Activated gamma-delta T cell treated with Interleukin-2 at 50 U/mL for 16 hours (primary cell): ENCODE measurements around the gene RARRES1.
"Not testable (repeated sequence)": the region's sequence is repeated elsewhere in the genome, so short reads cannot be mapped to it uniquely, and the experiment has no call there.

Experiments used
- DNase-seq: peaks from one replicate; pipeline ENCODE4 v3.0.0-alpha.2; 2020

RARRES1 gene

DNA sequence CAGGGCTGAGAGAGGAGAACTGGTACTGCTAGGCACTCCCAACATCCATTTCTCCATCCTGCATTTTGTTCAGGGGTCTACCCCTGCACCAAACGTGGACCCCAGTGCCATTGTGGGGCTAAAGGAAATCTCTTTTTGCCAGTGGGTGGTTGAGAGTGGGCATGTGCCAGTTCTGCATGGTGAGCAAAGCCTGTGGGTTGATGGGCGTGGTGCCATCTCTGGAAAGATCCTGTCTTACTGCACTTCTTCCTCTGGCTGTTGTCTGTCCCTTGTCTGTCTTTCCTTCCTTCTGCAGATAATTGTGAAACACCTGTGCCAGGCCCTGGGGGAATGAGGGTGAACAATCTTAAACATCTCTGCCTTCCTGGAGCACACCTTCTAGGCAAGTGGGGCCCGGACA, 1.4 kb upstream of the RARRES1 start:
- DNase-seq = no peak

DNA sequence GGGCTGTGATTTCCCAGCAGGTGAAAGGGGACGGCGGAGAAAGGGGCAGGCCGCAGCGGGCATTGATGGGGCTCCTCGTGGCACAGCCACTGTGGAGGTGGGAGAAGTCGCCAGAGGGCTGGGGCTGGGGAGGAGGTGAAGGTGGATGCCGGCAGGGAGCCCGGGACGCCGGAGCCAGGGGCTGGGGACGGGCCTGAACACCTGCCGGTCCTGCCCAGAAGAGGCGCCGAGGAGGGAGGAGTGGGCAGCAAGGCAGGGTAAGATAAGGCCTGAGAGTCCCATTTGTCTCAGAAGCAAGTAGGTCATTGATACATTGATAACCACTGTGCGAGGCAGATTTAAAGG, 571 bp upstream of the RARRES1 start:
- no peak for DNase-seq

DNA sequence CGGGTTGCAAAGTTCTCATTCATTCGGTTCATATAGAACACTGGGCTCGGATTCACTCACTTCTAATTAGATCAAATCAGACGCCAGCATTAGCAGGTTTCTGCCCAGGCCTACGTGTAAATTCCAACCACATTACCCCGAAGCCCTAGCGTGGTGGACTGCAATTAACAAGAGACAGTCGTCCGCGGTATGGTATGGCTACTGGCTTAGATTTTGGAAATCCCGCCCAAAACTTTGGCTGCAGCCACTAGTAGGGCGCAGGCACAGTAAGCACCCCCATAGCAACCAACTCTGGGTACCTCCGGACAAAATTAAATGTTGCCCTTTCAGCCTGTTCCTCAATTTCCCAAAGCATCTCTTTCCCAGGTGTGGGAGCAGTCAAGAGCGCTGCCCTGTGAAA, 771 bp downstream of the RARRES1 start:
- DNase-seq = no peak

DNA sequence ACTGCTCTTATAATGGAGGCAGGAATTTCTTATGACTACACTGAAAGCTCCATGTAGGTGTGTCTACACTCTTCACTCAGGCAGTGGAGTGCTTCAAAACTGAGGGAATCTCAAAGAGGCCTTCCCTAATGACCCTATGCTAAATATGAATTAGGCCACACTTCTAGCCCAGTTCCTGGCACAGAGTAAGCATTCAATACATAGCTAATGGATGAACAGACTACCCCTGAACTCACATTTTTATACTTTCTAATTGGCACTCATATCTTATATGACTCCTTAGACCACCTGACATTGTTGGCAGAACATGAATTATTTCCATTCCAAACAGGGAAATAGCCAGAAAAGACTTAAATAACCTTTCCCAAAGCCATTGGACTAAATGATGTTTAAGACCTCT, 3.4 kb downstream of the RARRES1 start:
- no peak for DNase-seq

DNA sequence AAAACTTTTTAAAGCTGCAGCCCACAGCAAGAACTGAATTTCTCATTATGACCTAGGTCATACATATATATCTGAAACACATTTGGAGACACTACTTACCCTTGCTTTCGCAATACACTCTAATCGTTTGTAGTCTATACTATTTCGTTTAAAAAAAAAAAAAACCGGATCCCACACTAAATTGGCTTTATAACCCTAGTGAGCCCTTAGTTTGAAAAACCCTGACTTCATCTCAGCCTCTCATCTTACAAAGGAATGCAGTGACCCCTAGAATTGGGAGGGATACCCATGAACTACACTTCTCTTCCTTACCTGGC, 4.2 kb downstream of the RARRES1 start:
- no peak for DNase-seq

DNA sequence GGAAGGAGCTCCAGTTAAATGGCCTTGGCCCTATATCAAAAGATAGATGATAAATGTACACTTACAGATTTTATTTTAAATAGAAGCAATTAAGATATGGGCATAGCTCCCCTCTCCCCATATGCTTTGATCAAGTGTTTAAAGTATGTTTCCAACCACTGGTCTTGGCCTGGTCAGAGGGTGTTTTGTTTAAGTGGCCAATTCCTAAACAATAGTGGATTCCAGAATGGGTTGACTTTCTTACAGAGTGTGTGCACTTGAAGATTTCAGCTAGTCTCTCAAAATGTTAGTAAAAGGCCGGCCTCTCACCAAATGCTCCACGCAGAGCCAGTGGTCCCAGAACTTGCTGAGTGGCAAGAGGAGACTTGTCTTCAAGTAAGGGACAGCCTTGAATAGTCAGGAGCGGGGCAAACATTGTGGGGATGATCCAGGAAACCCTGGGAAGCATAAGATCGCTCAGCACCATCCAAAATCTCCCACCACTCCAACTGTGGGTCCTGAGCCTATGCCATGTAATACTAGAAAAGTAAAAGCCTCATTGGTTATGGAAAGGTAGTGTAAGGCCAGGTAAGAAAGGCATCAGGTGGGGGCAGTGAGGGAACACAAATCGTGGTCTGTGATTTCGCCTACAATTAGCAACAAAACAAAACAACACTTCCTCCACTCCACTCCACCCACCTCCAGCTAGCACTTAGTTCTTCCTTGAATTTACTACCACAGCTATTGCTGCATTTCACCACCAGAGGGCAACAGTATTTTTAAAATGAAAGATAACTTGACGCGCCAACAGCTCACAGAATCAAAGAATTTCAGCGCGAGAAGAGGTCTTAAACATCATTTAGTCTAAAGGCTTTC, 4.8 kb downstream of the RARRES1 start:
- DNase-seq = peak; percentile 39

DNA sequence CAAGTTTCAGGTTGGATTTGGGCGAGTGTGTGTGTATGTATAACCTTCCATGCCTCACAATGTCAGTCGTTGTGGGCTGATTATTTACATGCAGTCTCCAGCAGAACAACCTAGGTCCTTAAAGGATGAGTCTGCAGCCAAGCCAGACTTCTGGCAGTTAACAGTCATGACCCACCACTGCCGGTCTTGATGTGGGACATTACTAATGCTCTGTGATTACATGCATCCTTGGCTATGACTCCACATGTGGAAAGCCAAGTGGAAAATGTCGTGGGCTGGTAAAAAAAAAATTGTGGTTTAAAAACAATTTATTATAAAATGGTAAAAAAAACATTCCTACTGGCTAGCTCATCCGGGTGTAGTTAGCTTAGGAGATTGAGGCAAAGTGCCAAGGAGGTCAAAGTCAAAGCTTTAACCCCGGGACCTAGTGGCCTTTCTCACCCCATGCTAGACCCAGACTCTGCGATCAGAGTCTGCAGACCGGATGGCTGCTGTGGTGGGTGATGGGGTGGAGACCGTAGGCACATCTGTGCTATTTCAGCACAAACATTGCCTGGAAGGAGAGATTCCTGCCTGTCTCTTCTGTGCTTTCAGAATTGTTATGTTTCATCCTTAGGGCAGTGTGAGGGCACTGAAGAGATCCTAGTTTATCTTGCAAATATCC, 6.8 kb downstream of the RARRES1 start:
- no peak for DNase-seq

DNA sequence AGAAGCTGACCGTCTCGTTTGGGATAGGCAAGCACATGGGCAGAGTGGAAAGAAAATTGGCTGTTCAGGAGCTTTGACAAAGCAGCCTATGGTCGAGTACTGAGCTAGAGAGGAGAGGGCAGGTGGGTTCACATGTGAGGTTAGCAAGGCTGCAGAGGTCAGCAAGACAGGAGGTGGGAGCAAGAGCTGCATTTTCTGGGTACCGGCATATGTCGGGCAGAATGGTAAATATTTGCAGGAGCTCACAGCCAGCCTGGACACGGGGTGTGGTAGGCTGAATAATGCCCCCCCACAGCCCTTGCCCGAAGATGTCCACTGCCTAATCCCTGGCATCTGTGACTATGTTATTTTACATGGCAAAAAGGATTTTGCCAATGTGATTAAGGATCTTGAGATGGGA, 8.3 kb downstream of the RARRES1 start:
- no peak for DNase-seq

DNA sequence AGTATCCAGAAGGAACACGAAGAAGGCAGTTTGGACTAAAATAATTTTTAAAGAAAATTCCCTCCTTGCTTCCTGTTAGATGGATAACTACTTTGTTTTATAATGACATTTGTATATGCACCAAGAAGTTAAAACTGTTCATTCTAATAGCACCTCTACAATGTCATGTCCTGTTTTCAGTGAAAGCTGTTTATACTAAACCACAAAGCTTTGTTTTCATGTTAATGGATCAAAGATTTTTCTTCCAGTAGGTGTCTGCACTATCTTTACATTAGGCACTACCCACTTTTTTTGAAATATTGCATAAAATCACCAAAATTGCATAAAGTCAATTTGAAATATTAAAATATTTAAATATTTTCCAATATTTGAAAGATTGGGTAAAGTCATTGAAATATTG, 10.1 kb downstream of the RARRES1 start:
- no peak for DNase-seq

DNA sequence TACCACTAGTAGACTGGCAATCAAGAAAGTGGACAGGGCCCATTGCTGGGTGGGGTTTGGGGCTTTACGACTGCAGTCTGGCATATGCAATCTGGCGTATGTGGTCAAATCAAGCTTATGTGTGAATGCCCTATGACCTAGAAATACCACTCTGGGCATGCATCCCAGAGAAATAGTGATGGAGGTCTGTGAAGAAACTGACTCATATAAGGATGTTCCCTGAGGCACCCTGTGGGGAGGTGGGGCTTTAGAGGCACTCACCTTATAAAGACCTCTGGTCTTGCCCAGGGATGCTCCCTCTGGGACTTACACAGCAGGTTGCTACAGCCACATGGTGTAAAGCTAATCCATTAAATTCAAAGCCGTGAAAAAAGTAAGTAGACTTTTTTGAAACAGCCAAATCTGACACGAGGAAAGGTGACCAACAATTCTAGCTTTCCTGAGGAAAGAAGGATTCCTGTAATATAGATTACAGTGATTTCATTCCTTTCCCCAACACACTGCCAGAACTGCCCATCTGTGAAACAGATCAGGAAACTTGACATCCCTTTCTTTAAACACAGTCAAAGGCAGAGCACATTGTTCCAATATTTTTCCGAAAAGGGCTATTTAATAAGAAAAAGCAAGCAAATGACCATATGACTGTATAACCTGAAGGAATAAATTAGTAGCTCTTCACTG, 13.6 kb downstream of the RARRES1 start:
- no peak for DNase-seq

DNA sequence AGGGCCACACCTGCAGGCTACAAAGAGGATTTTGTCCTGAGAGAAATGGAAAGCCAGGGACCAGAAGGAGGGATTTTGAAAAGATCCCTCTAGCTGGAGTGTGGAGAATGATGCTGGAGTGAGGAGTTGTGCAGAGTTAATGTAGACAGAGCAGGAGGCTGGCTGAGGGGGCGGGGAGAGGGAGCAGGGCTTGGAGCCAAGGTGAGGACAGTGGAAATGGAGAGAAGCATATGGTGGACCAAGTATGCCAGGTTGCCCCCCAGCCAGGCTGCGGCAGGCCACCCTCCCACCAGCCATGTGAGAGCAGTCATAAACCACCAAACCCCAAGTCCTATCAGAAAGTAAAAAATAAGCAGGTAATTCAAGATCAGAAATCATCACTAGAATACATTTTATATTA, 14.7 kb downstream of the RARRES1 start:
- DNase-seq = no peak

DNA sequence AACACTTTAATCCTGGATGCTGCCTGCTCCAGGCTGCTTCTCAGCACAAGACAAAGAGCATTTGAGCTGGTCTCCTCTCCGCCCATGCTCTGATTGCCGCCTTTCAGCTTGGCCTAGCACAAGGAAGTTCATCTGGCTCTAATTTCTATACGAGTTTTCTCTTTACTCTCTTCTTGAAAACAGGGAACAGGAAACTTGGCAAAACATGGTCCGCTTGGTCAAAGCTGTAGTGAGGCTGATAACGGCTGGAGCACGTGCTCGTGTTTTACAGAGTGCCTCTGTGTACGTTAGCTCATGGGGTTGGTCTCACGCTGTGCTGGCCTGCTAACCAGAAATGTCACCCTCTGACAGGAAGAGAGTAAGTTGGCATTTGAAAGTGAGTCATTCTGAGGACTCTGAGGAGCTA, 19.2 kb downstream of the RARRES1 start:
- no peak for DNase-seq

DNA sequence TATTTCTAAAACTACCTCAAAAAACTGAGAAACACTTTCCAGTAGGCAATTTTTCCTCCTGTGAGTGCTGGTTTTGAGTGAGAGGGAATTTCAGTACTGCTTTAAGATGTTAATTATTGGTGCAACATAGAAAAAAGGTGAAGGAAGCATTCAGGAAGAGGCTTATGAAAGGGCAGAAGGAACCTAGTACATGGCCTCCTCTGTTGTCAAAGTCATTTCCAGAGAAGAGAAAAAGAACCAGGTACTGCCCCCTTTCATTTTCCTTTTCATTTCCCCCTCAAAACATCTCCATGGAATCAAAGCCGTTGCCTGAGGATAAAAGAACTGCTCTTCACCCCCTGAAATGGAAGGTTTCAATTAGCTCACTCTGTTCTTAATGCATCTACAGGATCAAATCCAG, 19.8 kb downstream of the RARRES1 start:
- no peak for DNase-seq

DNA sequence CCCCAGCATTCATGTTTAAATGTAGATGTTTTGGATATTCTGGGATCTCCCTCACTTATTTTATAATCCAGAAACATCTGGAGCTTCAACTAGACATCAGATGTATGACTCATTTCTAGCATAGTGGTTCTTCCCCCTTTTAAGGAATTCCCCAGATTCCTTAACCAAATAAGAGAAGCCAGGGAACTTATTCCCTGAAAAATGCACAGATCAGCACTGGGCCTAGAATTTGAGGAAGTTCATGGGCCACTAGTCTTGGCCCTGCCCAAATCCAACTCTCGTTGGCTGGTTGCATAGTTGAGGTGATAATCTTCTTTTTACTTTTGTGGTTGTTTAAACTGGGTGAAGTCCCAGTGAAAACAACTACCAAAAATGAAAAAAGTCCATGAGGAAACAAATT, 20.4 kb downstream of the RARRES1 start:
- no peak for DNase-seq

DNA sequence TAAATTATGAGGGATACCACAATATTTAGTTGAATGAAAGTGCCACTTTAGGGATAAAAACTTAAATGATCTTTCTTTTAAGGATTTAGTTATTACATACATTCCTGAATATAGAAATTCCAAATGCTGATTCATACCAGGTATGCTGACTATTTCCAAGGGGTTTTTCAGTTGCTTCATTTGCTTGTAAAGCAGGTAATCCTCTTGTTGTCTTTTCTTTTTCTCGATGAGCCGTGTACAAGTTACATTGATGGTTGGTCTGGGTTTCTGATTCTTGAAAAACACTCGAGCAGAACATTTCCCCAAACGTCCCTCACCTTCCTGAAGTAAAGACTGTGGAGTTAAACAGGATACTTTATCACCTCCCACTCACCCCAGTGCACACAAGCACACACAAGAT, 21.7 kb downstream of the RARRES1 start:
- DNase-seq = no peak

DNA sequence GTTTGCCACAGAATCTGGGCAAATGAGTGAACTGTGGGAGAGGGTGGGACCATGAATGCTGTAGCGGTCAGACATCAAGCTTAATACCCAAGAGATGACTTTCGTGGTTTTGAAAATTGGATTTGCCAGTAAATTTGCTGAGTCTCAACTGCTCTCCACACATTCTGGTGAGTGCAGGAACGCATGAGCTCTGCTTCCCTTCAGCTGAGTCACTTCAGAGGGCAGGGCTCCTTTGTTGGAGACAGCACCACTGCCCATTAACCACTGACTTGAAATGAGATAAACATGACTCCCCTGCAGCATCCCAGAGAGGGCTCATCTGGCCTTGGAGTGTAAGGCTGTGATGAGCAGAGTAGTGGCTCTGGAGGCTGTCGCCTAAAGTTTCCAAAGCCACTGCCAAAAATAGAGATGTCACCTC, 22.6 kb downstream of the RARRES1 start:
- DNase-seq = no peak

DNA sequence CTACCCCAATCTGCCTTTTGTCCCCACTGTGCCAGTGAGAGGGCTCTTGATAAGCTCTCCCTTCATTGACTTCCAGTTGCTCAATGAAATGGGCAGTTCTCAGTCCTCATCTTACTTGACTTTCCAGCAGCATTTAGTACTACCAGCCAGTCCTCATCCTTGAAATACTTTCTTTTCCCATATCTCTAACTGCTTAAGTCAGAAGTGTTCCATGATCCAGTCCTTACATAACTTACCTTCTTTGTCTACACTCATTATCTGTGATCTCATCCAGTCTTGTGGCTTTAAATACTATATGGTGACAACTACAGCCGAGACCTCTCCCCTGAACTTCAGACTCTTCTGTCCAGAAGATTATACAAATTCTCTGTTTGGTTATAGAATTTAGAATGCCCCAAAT, 28.7 kb downstream of the RARRES1 start:
- DNase-seq = no peak

DNA sequence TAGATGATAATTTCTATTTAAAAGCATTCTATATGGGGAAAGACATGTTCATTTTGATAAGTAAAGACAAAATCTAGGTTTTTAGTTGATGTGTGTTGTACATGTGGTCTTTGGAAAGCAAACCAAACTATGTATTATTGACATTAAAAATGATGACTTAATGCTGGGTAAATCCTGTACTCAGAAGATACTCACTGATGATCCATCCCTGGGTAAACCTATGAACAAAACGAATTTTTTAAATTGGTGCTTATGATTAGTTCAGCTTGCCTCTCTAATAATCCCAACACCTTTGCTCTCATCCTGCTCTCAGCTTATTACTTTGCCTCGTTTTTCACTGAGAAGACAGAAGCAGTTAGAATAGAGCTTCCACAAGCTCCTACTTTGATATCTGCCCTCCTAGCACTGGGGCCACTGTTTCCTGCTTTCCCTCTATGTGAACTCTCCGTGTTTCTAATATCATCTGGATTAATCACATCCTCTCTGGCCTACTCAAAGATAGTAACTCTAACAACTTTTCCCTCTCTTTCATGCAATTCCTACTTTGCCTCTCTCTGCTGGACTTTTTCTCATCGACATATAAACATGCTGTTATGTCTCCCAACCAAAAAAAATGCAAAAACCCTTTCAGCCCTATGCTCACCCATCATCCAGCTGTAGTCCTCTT, 29.3 kb downstream of the RARRES1 start:
- no peak for DNase-seq

DNA sequence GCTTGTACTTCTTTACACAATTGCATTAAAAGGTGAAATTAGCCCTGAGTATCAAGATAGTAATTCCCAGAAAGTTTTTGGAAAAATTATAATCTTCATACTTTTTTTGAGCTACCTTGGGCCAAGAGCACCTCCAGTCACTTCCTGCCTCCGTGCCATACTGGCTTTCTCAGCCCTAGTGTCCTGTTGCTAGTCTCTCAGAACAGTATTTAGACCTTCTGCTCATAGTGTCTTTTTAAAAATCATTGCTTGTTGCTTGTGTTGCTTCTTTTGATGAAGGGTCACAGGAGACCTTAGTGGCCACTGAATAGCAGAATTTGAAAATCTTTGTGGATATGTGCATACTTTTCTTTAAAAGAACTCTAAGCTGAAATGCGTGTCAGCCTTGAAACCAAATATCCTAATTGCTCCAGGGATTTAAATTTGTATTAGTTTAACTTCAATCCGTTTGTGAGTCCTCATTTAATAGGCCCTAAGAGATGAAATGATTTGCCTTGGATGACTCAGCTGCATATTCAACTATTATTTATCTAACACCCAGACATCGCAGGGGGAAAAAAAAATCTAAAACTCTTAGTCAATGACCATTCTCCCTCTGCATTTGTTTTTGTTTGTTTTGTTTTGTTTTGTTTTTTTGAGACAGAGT, 30.7 kb downstream of the RARRES1 start:
- DNase-seq = no peak

DNA sequence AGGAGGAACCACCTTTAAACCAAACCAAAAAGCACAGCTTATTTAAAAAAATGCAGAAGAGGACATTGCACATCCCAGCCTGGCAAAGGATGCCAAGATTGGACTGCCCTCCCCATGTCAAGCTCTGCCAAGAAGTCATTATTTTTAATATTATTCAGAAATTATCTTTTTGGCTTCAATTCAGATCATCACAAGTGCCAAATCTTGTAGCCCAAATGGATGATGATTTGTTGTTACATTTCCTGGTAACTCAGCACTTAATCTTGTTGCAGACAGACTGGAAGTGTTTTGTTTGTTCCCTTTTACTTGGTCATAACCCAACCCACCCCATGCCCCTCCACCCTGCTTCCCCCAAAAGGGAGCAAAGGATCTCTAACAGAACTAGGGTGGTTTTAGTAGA, 31.7 kb downstream of the RARRES1 start:
- no peak for DNase-seq

DNA sequence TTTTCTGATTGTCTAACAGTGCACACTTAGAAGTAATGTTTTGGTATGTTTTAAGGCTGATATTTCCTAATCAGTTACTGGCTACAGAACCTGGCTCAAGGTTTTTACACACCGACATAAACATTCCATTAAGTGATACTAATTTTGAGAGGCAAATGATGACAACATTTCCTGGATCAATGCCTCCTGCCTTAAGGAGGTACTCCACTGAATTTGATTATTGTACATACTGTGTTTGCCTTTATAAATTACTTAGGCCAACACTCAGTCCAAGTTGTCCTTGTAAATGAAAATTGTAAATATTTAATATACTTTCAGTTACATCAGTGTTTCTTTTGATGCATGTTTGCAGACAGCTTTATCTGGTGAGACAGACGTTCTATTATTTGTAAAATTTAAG, 35.6 kb downstream of the RARRES1 start:
- no peak for DNase-seq

DNA sequence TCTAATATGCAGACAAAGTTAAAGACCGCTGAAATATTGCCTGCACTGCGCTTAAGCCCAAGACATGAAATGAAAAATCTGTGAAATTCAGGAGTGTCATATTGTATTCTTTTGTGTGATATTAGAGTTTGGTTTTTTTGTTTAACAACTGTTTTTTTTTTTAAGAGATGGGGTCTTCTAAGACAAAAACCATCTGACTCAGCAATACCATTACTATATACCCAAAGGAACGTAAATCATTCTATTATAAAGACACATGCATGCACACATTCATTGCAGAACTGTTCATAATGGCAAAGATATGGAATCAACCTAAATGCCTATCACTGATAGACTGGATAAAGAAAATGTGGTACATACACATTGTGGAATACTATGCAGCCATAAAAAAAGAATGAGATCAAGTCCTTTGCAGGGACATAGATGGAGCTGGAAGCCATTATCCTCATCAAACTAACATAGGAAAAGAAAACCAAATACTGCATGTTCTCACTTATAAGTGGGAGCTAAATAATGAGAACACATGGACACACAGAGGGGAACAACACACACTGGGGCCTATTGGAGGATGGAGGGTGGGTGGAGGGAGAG, 38.3 kb downstream of the RARRES1 start:
- not testable (repeated sequence) for DNase-seq

DNA sequence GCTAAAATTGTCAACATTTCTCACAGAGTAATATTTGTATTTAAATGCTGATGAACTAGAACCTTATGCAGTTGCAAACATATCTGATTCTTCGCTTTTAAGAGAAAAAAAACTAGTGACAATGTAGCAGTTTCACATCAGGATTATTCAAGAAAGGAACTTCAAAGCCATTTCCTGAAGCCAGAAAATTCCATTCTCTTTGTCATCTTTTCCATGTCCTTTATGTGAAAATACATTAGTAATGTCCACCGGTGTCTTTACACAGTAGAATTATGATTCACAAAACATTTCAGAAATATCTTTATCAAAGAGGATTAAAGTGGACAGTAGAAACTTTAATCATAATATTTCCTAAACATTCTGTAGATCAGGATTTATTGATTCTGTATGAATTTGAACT, 47.1 kb downstream of the RARRES1 start:
- DNase-seq = no peak
